Fibroblast of skin of abdomen (primary cell): ENCODE data around the gene GOLT1A.

Source experiments
- DNase-seq: peaks from one replicate; pipeline ENCODE4 v3.0.0-alpha.2; 2013

The GOLT1A gene

DNA sequence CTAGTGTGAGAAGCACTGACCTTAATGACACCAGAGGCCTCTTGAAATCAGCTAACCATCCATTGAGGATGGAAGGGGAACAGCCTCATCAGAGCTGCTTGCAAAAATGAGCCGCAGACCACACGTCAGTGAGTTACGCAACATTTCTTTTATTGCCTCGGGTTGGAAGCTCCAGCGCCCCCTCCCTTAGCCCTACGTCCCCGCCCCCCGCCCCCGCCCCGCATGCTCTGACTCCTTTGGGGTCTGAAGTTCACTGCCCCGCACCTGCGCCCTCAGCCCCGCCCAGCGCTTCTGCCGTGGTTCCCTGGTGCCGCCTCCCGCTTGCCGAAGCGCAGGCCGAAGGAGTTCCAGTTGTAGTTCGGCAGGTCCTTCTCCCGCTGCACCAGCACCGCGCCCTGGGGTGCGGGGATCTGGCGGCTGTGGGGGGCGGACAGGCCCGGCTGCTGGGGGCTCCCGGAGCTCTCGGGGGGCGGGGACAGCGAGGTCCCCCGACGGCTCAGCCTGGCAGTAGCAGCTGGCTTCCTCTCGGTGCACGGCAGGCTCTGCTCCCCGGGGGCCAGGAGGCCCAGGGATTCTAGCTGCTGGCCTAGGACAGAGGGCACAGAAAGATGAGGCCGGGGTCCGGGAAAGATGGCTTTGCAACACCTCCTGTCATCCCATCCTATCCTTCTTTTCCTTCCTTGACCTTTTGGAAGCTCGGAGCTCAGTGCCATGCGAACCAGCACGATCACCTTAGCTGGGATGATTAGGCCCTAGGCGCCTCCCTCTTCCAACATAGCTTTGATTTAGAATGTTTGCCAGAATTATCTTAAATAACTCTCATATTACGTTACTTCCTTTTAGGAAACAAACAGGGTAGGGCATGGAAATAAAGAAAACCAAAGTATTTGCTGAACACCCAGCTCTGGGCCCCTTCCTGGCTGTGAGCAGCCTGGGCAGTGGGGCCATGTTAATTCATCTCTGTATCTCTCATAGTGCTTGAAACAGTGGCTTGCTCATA, 23.3 kb downstream of the GOLT1A start:
- DNase-seq = peak; percentile 72

DNA sequence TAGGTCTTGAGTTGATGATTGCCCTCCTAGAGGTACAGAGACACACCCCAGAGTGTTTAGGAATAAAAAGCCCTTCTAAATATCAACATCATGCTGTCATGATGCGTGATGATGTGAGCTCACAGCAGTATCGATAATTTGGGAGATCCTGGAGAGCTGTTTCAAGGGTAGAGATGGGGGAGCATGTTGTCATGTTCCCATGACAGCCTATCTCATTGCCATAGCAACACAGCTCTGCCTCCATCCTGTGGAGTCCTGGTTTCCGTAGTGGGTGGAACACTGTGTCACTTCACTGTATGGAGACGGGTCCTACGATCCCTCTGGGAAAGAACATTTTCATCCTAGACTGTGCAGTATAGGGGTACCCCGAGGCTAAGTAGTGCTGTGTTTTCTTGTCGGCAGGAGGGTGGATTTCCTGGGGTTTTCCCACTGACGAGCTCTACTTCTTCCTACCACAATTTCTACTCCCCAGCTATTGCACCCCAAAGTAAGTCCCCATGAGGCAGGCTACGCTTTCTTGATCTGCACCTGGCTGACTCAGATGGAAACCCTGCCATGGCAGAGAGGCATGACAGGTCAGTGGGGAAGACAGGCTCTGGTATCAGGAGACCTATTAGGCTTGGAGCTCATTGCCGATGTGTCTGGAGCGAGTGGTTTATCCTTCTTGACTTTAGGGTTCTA, 24.7 kb downstream of the GOLT1A start:
- no peak for DNase-seq

DNA sequence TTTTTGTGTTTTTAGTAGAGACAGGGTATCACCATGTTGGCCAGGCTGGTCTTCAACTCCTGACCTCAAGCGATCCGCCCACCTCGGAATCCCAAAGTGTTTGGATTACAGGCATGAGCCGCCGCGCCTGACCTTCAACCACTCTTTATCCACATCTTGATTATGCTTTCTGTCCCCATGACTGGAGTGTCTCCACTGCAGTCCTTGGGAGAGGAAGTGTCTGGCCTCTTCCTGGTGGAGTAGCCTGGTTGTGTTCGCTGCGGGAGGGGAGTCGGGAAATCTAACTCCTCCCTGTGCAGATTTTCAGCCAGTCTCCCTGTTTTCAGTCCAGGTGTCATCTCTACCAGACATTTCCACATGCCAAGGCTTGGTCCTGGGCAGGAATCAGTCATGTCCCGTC, 27.2 kb downstream of the GOLT1A start:
- DNase-seq = no peak

DNA sequence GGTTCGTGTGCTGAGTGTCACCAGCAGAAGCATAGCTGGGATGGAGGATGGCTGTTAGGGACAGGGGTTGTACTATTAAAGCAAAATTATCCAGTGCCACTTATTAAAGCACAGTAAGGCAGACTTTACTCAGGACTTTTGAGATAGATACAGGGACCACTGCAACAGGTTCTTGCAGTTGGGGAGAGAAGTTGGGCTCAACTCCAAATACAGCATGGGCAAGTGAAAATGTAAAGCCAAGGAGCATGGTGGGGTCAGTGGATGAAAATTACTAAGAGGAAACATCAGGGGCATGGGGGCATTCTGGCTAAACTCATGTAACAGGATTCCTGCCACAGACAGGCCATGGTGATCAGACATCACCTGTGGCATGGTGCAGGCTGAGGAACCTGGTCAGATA, 32.7 kb downstream of the GOLT1A start:
- no peak for DNase-seq

DNA sequence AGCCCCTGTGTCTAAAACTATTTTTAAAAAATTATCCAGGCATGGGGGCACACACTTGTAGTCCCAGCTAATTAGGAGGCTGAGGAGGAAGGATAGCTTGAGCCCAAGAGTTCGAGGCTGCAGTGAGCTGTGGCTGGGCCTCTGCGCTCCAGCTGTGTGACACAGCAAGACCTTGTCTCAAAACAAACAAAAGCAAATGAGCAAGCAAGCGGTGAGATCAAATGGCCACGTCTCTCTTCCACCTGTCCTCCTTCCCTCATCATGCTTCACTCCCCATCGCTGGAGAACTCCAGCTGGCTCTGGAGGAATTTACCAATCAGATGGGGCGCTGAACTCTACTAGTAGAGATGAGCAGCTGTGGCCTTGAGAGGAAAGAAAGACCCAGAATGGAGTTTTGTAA, 33.7 kb downstream of the GOLT1A start:
- no peak for DNase-seq

DNA sequence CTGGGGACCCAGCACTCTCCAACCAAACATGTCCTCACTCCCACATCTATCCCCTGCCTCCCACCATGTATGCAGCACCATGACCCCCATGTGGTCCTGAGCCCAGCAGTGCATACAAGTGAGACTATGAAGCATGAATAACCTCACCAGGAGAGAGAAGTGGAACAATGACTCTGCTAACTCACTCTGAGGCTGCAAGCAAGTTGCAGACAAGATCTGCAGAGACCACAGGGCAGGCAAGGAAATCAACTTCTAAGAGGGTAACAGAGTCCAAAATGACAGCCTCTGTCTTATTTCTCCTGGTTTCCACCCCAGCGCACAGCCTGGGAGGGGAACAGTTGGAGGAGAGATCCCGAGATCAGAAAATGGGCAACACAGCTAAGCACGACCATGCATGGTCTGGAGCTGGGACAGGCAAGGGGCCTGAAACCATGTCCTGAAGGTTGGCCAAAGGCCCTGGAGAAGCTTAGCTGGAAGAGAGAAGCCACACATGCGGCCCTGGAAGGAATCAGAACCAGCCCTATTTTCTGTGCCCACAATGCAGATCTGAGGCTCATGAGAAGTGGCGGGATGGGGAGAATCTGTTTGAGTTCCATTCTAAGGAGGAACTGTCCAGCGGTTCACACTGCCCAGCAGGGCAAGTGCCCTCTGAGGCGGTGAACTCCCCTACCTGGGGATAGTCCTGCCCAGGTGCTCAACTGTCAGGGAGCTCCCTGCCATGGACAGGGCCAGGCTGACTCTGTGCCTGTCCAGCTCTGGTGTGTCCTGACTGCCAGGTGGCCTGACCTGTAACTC, 35.1 kb downstream of the GOLT1A start:
- DNase-seq = no peak

DNA sequence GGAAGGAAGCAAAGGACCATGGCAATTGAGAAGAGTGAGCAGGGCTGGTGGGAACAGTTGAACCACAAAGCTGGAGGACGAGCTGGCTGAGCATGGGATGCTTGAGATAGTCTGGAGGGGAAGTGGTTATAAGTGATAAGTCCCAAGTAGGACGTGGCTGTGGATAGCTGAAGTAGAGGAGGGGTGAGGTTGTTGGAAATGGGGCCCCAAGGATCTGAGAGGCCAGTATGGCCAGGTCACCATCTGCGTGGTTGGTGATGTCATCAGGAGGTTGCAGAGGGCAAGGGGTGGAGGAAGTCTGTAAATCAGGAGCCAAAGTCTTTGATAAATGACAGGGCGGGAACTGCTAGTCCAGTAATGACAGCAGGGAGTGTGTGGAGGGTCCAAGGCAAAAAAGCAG, 36.7 kb downstream of the GOLT1A start:
- DNase-seq = no peak

DNA sequence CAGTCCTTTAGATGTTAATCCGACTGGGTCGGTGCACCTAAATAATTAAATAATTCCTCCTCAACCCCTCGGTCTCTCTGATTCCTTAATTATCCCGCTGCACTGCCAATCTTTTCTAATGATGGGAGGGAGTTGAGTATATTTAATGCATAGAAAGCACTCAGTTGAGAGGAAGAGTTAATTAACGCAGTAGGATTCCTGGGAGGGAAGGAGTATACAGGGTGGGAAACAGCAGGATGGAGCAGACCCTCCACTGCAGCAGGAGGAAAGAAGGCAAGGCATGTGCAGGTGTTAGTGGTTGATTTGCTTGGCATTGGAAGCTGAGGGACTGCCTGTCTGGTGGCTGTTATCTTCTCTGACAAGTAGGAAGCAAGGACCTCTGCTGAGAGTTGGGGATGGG, 37.7 kb downstream of the GOLT1A start:
- DNase-seq = no peak

DNA sequence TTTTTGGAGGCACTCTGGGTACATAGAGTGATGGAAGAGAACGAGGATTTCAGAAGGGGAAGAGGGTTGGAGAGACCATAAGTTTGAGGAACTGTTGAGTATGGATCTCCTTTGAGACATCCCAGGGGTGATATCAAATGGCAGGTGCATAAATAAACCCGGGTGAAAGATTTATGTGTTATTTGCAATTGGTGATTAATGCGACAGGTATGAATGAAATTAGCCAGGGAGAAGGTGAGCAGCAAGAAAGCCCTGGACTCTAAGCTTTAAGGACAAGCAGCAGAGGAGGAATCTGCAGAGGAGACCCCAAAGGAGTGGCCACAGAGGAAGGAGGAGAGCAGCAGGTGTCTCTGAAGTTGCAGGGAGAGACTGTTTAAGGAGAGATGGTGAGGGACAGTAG, 38.8 kb downstream of the GOLT1A start:
- no peak for DNase-seq

DNA sequence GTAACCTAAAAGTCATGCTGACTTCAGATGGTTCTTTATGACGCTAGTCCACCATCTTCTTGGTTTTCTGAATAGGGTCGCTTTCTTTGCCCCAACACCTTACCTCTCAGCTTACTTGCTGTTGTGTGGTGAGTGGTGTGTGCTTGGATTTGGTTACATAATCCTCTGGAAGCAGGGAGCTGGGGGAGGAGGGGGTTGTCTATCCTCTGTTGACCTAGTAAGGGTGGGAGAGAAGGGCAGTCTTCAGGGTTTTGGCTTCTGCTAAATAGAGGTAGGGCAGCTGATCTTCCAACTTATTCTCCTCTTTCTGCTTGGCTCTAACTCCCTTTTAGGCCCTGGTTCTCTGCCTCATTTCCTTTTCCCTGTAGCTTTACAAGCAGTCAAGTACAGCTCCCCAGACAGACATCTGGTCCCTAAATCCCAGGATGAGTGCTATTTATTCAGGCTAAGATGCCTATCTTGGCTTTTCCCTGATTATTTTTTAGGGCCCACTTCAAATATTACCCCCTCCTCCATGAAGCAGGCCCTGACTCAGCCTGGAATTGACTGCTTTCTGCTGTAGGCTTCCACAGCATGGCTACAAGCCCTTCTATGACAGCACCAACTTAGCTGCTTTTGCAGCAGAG, 41.3 kb downstream of the GOLT1A start:
- no peak for DNase-seq

DNA sequence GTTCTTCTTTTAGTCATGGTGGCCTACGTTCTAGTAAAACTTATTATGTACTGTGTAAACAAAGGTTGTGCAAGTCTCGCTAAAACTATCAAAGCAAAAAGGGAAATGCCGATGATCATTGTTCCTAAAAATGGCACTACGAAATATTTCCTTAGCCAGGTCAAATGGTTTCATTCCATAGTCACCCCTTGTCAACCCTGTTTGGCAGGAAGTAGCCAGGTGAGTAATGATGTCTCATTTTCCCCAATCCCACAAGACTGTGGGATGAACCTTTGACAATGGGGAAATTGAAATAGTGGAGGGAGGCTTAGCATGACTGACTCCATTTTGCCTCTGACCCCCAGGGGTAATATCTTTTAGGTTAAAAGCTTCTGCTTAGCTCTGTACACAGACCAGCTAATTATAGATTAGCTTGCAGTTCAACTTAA, 42.0 kb downstream of the GOLT1A start:
- DNase-seq = peak; percentile 64

DNA sequence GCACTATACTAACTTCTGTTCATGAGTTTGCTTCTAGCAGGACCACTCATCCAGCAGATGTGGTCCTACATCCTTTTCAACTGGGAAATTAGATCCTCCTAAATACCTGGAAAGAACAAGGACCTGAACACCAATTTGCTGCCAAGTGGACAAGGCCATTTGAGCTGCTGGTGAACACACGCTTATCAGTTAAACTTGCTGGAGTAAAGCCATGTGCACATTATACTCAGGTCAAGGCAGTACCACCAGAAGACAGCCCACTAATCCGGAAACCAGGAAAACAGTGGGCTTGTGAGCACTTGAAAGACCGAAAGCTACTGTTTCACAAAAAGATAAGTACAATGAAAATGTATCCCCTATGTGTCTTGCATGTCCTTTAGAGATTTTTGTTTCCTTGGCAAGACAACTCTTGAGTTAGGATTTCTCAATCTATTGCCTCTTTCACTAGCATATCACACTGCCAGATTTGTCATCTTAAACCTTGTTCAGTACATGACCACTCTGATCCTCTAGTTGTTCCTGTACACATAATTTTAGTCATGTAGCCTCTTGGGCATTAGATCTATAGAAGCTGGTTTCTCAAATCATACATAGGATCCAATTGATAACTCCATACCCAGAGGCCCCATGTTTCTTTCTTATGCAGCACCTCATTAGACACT, 43.2 kb downstream of the GOLT1A start:
- DNase-seq = no peak

DNA sequence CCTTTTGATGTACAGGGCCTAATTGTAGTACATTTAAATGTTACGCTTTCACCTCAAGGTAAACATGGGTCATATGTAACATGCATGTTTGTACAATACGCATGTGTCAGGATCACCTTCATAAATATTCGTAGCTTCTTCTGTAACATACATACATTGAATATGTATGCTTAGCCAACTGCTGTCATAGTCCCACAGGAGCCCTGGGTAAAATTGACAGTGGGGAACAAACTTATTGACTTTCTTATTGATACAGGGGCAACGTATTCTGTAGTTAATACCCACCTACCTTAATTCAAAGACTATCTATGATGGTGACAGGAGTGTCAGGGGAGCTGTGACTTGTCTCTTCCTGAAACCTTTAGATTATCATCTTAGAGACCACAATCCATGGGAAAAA, 43.9 kb downstream of the GOLT1A start:
- no peak for DNase-seq

DNA sequence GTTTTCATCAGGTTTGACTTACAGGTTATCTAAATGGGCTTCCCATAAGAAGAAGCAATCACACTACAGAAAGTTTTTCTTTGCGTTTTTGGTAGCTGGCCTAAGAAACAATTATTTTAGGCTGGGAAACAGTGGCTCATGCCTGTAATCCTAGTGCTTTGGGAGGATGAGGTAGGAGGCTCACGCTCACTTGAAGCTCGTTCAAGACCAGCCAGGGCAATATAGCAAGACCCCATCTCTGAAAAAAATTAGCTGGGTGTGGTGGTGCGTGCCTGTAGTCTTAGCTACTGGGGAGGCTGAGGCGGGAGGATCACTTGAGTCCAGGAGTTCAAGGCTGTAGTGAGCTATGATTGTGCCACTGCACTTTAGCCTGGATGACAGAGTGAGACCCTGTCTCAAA, 46.1 kb downstream of the GOLT1A start:
- DNase-seq = no peak

DNA sequence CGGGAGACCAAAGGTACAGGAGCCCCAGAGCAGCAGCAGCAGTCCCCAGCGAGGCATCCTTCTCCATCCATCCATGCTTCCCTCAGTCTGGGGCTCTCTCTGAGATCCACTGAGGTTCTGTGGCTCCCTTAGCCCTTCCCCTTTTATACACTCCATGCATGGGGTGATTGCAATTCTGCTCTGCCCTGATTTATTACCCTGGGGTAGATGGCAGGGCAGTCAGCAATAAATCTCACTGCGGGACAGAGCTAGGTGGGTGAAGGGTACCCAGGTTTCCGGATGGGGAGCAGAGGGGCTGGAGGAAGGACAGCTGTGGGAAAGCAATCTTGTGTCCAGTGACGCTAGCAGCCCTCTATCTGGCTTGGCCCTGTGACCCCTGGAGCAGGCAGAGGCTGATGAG, 47.6 kb downstream of the GOLT1A start, which contains the start of gene REN:
Gene REN, minus strand, starts transcription at position 119 of the 400 bp plus-strand sequence. Its CDS starts 44 bp downstream, at position 75.
- no peak for DNase-seq

DNA sequence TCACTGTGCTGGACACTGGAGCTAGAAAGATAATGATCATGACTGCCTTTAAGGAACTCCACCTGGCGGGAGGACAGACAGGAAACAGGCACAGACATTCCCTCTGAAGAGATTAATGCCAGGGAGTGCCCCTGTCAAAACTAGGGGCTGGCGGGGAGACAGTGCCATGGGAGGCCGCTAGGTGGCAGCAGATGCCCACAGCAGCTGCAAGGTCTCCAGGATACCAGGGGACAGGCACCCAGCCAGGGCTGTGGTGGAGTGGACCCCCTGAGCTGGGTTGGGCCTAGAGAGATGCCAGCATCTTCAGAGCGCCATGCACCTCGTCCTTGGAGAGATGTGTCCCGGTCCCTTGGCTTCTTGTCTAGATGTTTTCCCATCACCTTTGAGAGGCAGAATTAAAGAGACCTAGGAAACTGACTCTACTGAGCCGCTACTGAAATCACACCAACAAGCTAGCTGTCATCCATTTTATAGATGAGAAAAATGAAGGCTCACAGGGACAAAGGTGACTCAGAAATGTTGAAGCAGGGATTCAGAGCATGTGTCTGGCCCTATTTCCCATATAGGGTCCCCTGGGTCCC, 51.2 kb downstream of the GOLT1A start:
- peak; percentile 68 for DNase-seq

DNA sequence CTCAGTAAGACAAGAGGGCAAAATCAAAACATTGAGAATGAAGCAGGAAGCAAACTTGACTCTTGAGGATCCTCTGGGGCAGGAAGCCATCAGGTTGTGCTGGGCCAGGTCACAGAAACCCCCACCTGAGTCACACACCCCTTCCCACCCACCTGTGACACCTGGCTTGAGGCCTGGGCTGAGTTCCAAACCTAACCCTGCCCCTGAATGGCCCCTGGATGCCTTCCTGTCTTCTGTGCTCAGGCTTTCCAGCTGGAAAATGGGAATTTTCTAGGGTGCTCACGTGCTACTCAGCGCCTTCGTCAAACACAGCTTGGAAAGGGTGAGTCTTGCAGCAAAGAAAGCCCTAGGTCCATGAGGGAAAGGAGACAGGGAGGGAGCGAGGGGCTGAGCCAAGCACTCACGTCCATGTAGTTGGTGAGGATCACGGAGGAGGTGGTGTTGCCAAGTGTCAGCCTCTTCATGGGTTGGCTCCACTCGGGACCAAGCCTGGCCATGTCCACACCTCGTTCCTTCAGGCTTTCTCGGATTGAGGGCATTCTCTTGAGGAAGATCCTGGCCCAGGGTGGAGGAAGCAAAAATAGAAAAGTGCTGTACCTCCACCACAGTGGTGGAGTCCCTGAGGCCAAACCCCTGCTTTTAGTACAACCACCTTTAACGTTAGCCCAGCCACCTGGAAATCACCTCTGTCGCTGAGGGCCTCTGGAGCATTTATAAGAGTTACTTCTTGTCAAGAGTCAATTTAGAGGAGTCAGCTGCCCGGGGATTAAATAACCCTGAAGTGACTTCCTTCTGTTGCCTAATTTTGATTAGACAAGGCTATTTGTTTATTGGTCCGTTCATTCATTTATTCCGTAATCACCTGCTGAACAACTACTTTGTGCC, 51.9 kb downstream of the GOLT1A start:
- no peak for DNase-seq

DNA sequence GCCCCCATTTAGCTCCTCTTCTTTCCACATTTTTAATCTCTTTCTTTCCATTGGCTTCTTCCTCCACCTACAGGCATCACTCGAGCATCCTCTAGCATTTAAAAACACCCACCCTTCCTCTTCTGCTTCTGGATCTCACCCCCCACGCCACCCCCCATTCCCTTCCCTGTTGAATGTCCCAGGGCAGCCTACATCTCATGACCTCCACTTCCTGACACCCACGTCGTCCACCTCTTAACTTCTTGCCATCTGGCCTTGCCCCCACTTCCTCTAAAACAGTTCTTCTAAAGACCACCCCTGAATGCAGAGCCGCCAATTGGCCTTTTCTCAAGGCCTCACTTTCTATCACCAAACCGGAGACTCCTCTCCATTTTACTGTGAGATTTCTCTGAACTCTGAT, 55.8 kb downstream of the GOLT1A start:
- DNase-seq = no peak

DNA sequence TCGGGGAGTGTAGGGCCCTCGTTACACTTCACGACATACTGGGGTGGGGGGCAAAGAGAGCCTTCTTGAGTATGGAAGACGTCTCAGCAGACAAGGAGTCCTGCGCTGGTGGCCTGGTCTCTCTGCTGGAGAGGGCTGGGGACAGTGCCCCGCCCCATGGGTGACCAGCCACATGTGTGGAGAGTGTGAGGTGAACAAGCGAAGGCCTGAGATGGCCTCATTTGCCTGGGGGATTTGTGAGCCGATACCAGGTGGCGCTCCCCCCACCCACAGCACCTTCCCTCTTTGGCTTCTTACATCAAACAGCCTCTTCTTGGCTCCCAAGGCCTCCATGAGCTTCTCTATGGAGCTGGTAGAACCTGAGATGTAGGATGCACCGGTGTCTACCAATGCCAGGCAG, 57.9 kb downstream of the GOLT1A start:
- DNase-seq = no peak

DNA sequence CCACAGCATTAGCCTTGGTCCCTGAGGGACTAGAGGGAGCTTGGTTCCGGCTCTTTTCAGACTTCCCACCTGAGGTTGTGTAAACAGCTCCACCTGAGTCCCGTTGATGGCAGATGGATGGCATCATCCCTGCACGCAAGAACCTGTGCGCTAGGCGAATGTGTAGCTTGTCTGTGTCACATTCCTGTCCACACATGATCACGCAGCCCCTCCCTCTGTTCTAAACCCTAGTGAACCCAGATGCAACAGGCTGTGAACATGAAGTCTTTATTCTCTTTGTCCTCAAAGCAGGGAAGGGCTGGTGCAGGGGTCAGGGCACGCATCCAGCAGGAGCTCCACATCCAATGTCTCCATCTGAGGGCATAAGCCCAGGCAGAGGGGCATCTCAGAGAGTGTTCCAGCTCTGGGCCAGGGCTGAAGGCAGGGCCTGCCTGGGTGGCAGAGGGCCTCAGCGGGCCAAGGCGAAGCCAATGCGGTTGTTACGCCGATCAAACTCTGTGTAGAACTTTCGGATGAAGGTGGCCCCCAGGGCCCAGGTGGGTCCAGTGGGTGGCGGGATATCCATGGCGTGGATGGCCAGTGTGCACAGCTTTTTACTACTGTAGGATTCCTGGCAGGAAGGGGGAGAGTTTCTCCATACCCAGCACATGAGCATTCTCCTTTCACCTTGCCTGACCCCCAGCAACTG, 59.1 kb downstream of the GOLT1A start:
- DNase-seq = no peak
